ENCODE results near the gene GAB1.

GRCh38 chr4:143405075-143405730, 68.5 kb downstream of the GAB1 start:
- TF ChIP-seq POLR2A (IDR thresholded peaks at IDR 0.05) (no peak), CTCF (IDR thresholded peaks at IDR 0.05) (no peak)

Data from testis (tissue), 2 donors.